ENCODE measurements around the gene MAML3. TPM values are rescaled to one million over a fixed set of nuclear protein-coding genes. Genes with fewer than 3 reads are reported as not detected.
A peak's percentile ranks its signal among the peaks of the same experiment; 100 is the strongest.

MAML3 gene
- total RNA-seq, 2 experiments from 2014 or later = 2.5 to 2.9 TPM

GRCh38 chr4:139858436-139859205 lies 295.4 kb downstream of the MAML3 start:
- no peak overlapping the region for H3K4me3 ChIP-seq (ENCODE audit: low read length)
- H3K9me3 ChIP-seq (ENCODE audit: control insufficient read depth in 1 of 2, insufficient read depth in 1 of 2, low read length in 2 of 2) = peaks cover 0 to 5% of the 10 kb centered on the region in 2 experiments
- H3K36me3 Mint-ChIP-seq (ENCODE audit: low read depth) = no peaks in the 10 kb centered on the region
- no peaks in the 10 kb centered on the region for H3K36me3 ChIP-seq (ENCODE audit: insufficient read depth, low read length)
- H3K4me3 Mint-ChIP-seq = no peak overlapping the region
- H3K27me3 ChIP-seq (ENCODE audit: control insufficient read depth in 1 of 2, insufficient read depth in 2 of 2, low read length in 2 of 2) = no peaks in the 10 kb centered on the region
- ChIA-PET POLR2A (no interaction called here), CTCF (no interaction called here)
- H3K4me1 ChIP-seq (ENCODE audit: insufficient read depth, low read length) = no peaks in the 10 kb centered on the region
- H3K27ac Mint-ChIP-seq = no peak overlapping the region
- no peak for DNase-seq
- no peak for ATAC-seq (ENCODE audit: poor library complexity)
- no peak for TF ChIP-seq CTCF (IDR thresholded peaks at IDR 0.05)
- H3K9me3 Mint-ChIP-seq = no peaks in the 10 kb centered on the region
- H3K27me3 Mint-ChIP-seq = no peaks in the 10 kb centered on the region
- H3K4me1 Mint-ChIP-seq (ENCODE audit: low read depth) = peaks cover 31% of the 10 kb centered on the region
- intact Hi-C loops (cut with DNase I, micrococcal nuclease) = no loop called here
- no peak overlapping the region for H3K27ac ChIP-seq (ENCODE audit: low read depth in 1 of 2, low read length in 2 of 2)

- intact Hi-C loops (cut with DNase I, micrococcal nuclease) = no loop called here
- Histone ChIP-seq H3K36me3 (ENCODE audit: insufficient read depth, low read length) (no peaks in the 10 kb centered on the region), H3K27ac (ENCODE audit: low read depth in 1 of 2, low read length in 2 of 2) (no peak overlapping the region), H3K9me3 (ENCODE audit: control insufficient read depth in 1 of 2, insufficient read depth in 1 of 2, low read length in 2 of 2) (peaks cover 0 to 5% of the 10 kb centered on the region in 2 experiments), H3K4me1 (ENCODE audit: insufficient read depth, low read length) (no peaks in the 10 kb centered on the region), H3K27me3 (ENCODE audit: control insufficient read depth in 1 of 2, insufficient read depth in 2 of 2, low read length in 2 of 2) (no peaks in the 10 kb centered on the region), H3K4me3 (ENCODE audit: low read length) (no peak overlapping the region)
- no peak overlapping the region for H3K4me3 Mint-ChIP-seq
- TF ChIP-seq CTCF (IDR thresholded peaks at IDR 0.05) = no peak
- no peaks in the 10 kb centered on the region for H3K27me3 Mint-ChIP-seq
- ChIA-PET POLR2A (no interaction called here), CTCF (no interaction called here)
- ATAC-seq (ENCODE audit: poor library complexity) (no peak), DNase-seq (no peak)
- no peaks in the 10 kb centered on the region for H3K36me3 Mint-ChIP-seq (ENCODE audit: low read depth)
- H3K27ac Mint-ChIP-seq = no peak overlapping the region
- peaks cover 31% of the 10 kb centered on the region for H3K4me1 Mint-ChIP-seq (ENCODE audit: low read depth)
- H3K9me3 Mint-ChIP-seq = no peaks in the 10 kb centered on the region
Measured at GRCh38 chr4:139857977-139858376, 296.0 kb downstream of the MAML3 start.

- Histone ChIP-seq H3K4me3 (ENCODE audit: low read length) (no peak overlapping the region), H3K27me3 (ENCODE audit: control insufficient read depth in 1 of 2, insufficient read depth in 2 of 2, low read length in 2 of 2) (no peaks in the 10 kb centered on the region), H3K27ac (ENCODE audit: low read depth in 1 of 2, low read length in 2 of 2) (no peak overlapping the region), H3K4me1 (ENCODE audit: insufficient read depth, low read length) (no peaks in the 10 kb centered on the region), H3K9me3 (ENCODE audit: control insufficient read depth in 1 of 2, insufficient read depth in 1 of 2, low read length in 2 of 2) (peaks cover 0 to 5% of the 10 kb centered on the region in 2 experiments), H3K36me3 (ENCODE audit: insufficient read depth, low read length) (no peaks in the 10 kb centered on the region)
- H3K36me3 Mint-ChIP-seq (ENCODE audit: low read depth) = no peaks in the 10 kb centered on the region
- POLR2A ChIA-PET = no interaction called here
- no peak overlapping the region for H3K27ac Mint-ChIP-seq
- H3K27me3 Mint-ChIP-seq = no peaks in the 10 kb centered on the region
- intact Hi-C loops (cut with DNase I, micrococcal nuclease) = no loop called here
- H3K4me1 Mint-ChIP-seq (ENCODE audit: low read depth) = peaks cover 31% of the 10 kb centered on the region
- no peaks in the 10 kb centered on the region for H3K9me3 Mint-ChIP-seq
- TF ChIP-seq CTCF (IDR thresholded peaks at IDR 0.05) = no peak
- DNase-seq = peak in 1 of 14 experiments; percentile 27
- H3K4me3 Mint-ChIP-seq = no peak overlapping the region
- no peak for ATAC-seq (ENCODE audit: poor library complexity)
- CTCF ChIA-PET = interaction anchor here (0.8 kb wide), 1 partner anchor 365 kb away, joined by 4 read pairs; no protein-coding TSS in a partner anchor
Measured at GRCh38 chr4:139857021-139857420, 297.0 kb downstream of the MAML3 start.

Measured in CD4-positive, alpha-beta T cell (primary cell).